Naive thymus-derived CD4-positive, alpha-beta T cell (primary cell): ENCODE results near the gene VEGFA. TPM values are rescaled to one million over a fixed set of nuclear protein-coding genes. Genes with fewer than 3 reads are reported as not detected.
A peak's percentile ranks its signal among the peaks of the same experiment; 100 is the strongest.

ENCODE experiments used
- ATAC-seq: fragments of 150-1000 bp; cut with Tn5 transposase; 2 replicates; pipeline ENCODE4 v1.10.0; 2021; ENCODE audit warnings: mild to moderate bottlenecking, moderate library complexity
- CTCF ChIA-PET: fragments of 350-600 bp; sonication (Branson Sonifier 250); formaldehyde crosslinking; loops from one replicate; lab custom pipeline; 2021; ENCODE audit warnings: antibody characterized with exemption; lab: Charles Lee
- POLR2A ChIA-PET: fragments of 350-600 bp; sonication (Branson Sonifier 250); formaldehyde crosslinking; loops from one replicate; lab custom pipeline; 2021; ENCODE audit warnings: antibody characterized with exemption, inconsistent platforms; lab: Charles Lee
- DNase-seq, 9 donors: peaks; one replicate each; pipeline versions ENCODE4 v3.0.0 to v3.0.0-alpha.2; 2020 to 2022; ENCODE audit warnings: mixed read lengths in 1 of 9
- H3K27ac ChIP-seq: one replicate; pipeline ENCODE4 v1.7.0; 2013; ENCODE audit warnings: mild to moderate bottlenecking, low read depth, low read length, moderate library complexity
- H3K27me3 ChIP-seq, 2 donors: one replicate each; pipeline ENCODE4 v1.7.0; 2013; ENCODE audit warnings: low read length in 2 of 2, mild to moderate bottlenecking in 2 of 2, moderate library complexity in 2 of 2; ENCODE audit not compliant: control insufficient read depth in 2 of 2, insufficient read depth in 2 of 2
- H3K36me3 ChIP-seq, 3 experiments: 1 replicate in 2 of 3; 2 replicates in 1 of 3; pipeline ENCODE4 v1.7.0; 2013; ENCODE audit warnings: low read length in 3 of 3, mild to moderate bottlenecking in 3 of 3, moderate library complexity in 1 of 3; ENCODE audit not compliant: insufficient read depth in 3 of 3, control insufficient read depth in 2 of 3
- H3K4me1 ChIP-seq, 2 donors: one replicate each; pipeline ENCODE4 v1.7.0; 2013; ENCODE audit warnings: low read length in 2 of 2, mild to moderate bottlenecking in 2 of 2, moderate library complexity in 1 of 2; ENCODE audit not compliant: control insufficient read depth in 2 of 2, insufficient read depth in 2 of 2
- H3K4me3 ChIP-seq: 2 replicates; pipeline ENCODE4 v1.7.0; 2013; ENCODE audit warnings: mild to moderate bottlenecking, low read length
- H3K9me3 ChIP-seq, 3 experiments: 1 replicate in 2 of 3; 2 replicates in 1 of 3; pipeline ENCODE4 v1.7.0; 2013; ENCODE audit warnings: low read length in 3 of 3; ENCODE audit not compliant: control insufficient read depth in 2 of 3
- H3K27ac Mint-ChIP-seq, 9 donors: one replicate each; pipeline ENCODE4 v1.8.0; 2020 to 2022; ENCODE audit warnings: mixed read lengths in 9 of 9, mild to moderate bottlenecking in 8 of 9, moderate library complexity in 5 of 9, inconsistent platforms in 2 of 9
- H3K27me3 Mint-ChIP-seq, 5 donors: one replicate each; pipeline ENCODE4 v1.8.0; 2021 to 2022; ENCODE audit warnings: mixed read lengths in 5 of 5, mild to moderate bottlenecking in 1 of 5
- H3K36me3 Mint-ChIP-seq, 5 donors: one replicate each; pipeline ENCODE4 v1.8.0; 2020 to 2022; ENCODE audit warnings: mixed read lengths in 5 of 5, mild to moderate bottlenecking in 3 of 5, inconsistent platforms in 1 of 5
- H3K4me1 Mint-ChIP-seq, 7 donors: one replicate each; pipeline ENCODE4 v1.8.0; 2020 to 2022; ENCODE audit warnings: mixed read lengths in 7 of 7, mild to moderate bottlenecking in 3 of 7, inconsistent platforms in 1 of 7
- H3K4me3 Mint-ChIP-seq, 10 donors: one replicate each; pipeline ENCODE4 v1.8.0; 2020 to 2022; ENCODE audit warnings: mild to moderate bottlenecking in 10 of 10, mixed read lengths in 10 of 10, moderate library complexity in 6 of 10, inconsistent platforms in 2 of 10
- H3K9me3 Mint-ChIP-seq, 11 donors: one replicate each; pipeline ENCODE4 v1.8.0; 2020 to 2022; ENCODE audit warnings: mixed read lengths in 11 of 11, mild to moderate bottlenecking in 4 of 11, inconsistent platforms in 1 of 11, moderate library complexity in 1 of 11
- intact Hi-C, 2 donors: fragments of 100-400 bp; cut with micrococcal nuclease; formaldehyde crosslinking; loops; one replicate each; pipeline ENCODE4 v1.15.1; 2023
- polyA plus RNA-seq, 2 donors: library from polyadenylated mRNA; unstranded; fragments of 300-500 nt; fragmentation: Illumina TruSeq; gene quantifications; one replicate each; pipeline ENCODE4 v1.2.3, GENCODE V29; 2021
- total RNA-seq, 6 experiments: library from RNA in 5 of 6; stranded (reverse) in 5 of 6; gene quantifications; 1 replicate in 5 of 6; 2 replicates in 1 of 6; pipeline ENCODE4 v1.2.3 and lab custom pipeline; 2021 to 2026

VEGFA gene
- total and polyA plus RNA-seq, 7 experiments from 2014 or later, result 0.26 to 72.1 (median 10.2) TPM; not detected in 1

DNA sequence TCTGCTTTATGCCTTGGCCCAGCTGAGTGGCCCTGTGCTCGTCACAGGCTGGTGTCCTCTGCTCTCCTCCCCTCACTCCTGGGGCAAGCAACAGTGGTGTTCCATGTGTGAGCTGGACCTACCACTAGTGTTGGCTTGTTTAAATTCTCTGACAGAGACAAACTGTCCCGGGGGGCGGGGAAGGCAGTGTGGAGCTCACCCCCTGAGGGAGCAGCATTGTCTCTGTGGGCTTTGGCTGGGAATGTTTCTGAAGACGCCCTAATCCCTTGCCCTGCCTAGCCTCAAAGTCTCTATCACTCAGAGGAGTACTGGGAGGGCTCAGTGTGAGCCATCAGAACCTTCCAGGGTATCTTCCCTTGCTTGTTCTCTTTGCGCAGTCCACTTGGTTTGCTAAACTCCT is 5.2 kb upstream of the VEGFA start:
- POLR2A ChIA-PET, result no interaction called here
- Mint-ChIP-seq H3K27me3 (peaks cover 0 to 15% (median 0%) of the 10 kb centered on the region in 5 donors), H3K36me3 (no peaks in the 10 kb centered on the region), H3K27ac (no peak overlapping the region), H3K9me3 (peaks cover 0 to 2% (median 0%) of the 10 kb centered on the region in 11 donors), H3K4me3 (no peak overlapping the region), H3K4me1 (peaks cover 0 to 13% (median 5%) of the 10 kb centered on the region in 7 donors)
- DNase-seq, result no peak
- CTCF ChIA-PET, result interaction anchor here (0.7 to 2.9 kb wide), 4 partner anchors 9 to 314 kb away, joined by 3 to 10 read pairs (median 5); no protein-coding TSS in a partner anchor
- no peaks in the 10 kb centered on the region for H3K27me3 ChIP-seq
- H3K4me3 ChIP-seq, result no peak overlapping the region
- intact Hi-C loops, result no loop called here
- no peak overlapping the region for H3K27ac ChIP-seq
- no peaks in the 10 kb centered on the region for H3K4me1 ChIP-seq
- no peaks in the 10 kb centered on the region for H3K9me3 ChIP-seq
- H3K36me3 ChIP-seq, result no peaks in the 10 kb centered on the region
- no peak for ATAC-seq

DNA sequence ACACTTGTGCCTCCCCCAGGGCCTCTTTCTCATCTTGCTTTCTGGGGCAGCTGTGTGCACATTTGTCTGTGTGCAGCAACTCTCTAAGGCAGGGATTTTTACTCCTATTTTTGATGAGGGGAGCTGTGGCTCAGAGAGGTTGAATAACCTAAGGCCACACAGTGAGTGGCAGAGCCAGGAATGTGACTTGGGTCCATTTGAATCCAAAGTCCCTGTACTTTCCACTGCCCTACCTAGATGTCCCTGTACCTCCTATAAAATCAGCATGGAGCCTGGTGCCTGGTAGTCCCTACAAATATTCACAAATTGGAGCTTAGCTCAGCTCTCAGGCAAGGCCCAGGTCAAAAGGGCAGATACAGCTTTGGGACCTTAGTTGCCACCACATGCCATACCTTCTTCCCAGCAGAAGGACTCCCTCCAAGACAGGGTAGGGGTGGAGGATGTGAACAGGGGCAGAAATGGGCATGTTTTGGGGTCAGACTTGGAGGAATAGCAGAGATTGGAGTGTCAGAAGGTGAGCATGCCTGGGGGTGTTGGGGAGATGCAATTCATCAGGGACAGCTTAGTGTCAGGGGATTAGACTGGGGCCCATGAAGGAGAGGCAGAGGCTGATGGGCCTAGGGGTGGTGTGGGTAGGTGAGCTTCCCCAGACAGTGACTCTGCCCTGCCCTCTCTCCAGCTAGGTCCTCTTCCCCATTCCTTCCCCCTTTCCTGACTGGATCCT is 4.1 kb upstream of the VEGFA start:
- H3K4me3 ChIP-seq, result no peak overlapping the region
- DNase-seq (no peak), ATAC-seq (no peak)
- Mint-ChIP-seq H3K36me3 (no peaks in the 10 kb centered on the region), H3K4me3 (no peak overlapping the region), H3K9me3 (peaks cover 0 to 2% (median 0%) of the 10 kb centered on the region in 11 donors), H3K27ac (peak overlapping the region in 1 of 9 donors; percentile 9), H3K4me1 (peaks cover 3 to 13% (median 9%) of the 10 kb centered on the region in 7 donors), H3K27me3 (peaks cover 0 to 11% (median 0%) of the 10 kb centered on the region in 5 donors)
- H3K9me3 ChIP-seq, result no peaks in the 10 kb centered on the region
- H3K36me3 ChIP-seq, result no peaks in the 10 kb centered on the region
- H3K27me3 ChIP-seq, result no peaks in the 10 kb centered on the region
- intact Hi-C loops, result no loop called here
- ChIA-PET POLR2A (no interaction called here), CTCF (interaction anchor here (1.7 to 2.9 kb wide), 2 partner anchors 308 to 313 kb away, joined by 5 to 10 read pairs; no protein-coding TSS in a partner anchor)
- H3K27ac ChIP-seq, result no peak overlapping the region
- H3K4me1 ChIP-seq, result peaks cover 0 to 3% of the 10 kb centered on the region in 2 donors

DNA sequence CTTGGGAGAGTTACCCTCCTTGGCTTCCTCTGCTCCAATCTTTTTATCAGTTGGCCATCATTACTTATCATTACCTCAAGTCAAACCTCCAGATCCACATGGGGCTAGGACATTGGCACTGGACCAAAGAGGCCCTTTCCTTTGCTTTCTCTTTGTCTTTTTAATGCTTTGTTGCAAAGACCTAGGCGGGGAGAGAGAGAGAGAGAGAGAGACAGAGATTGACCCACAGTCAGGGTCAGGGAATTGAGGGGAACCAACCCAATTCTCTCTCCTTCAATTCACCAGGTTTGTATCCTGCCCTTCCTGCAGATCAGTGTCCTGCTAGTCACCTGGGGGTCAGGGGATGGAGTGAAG is 3.5 kb upstream of the VEGFA start:
- CTCF ChIA-PET, result interaction anchor here (1.7 to 2.9 kb wide), 2 partner anchors 308 to 313 kb away, joined by 5 to 10 read pairs; no protein-coding TSS in a partner anchor
- intact Hi-C loops, result no loop called here

DNA sequence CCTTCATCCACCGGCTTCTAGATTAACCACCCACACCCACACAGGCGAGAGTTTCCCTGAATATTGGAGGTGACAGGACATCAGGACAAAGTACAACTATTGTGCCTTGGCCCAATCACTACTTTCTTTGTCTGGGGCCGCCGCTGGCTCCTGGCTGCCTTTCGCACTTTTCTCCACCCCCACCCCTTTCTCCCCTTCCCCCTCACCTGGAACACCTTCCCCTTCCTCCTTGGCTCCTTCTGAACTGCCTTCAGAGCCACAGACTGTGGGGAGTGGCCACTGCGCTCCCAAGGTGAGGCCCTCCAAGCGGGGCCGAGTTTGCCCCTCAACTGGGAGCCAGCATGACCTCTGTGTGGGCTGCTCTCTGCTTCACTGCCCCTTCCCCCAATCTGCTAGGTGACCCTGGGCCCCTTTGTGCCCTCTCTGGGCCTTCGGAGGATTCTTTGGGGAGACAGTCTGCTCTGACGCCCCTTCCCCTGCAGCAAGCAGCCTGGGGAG is 3.0 kb upstream of the VEGFA start:
- Histone ChIP-seq H3K4me3 (no peak overlapping the region), H3K9me3 (no peaks in the 10 kb centered on the region), H3K27ac (no peak overlapping the region), H3K4me1 (peaks cover 0 to 3% of the 10 kb centered on the region in 2 donors), H3K27me3 (no peaks in the 10 kb centered on the region), H3K36me3 (no peaks in the 10 kb centered on the region)
- H3K4me1 Mint-ChIP-seq, result peaks cover 4 to 13% (median 10%) of the 10 kb centered on the region in 7 donors
- peaks cover under 1 to 11% (median 2%) of the 10 kb centered on the region in 5 donors for H3K27me3 Mint-ChIP-seq
- no peak for DNase-seq
- H3K9me3 Mint-ChIP-seq, result peaks cover 0 to 2% (median 0%) of the 10 kb centered on the region in 11 donors
- peaks cover 0 to under 1% (median 0%) of the 10 kb centered on the region in 5 donors for H3K36me3 Mint-ChIP-seq
- no peak for ATAC-seq
- ChIA-PET POLR2A (no interaction called here), CTCF (interaction anchor here (2.3 to 3.6 kb wide), 2 partner anchors 308 to 313 kb away, joined by 12 to 43 read pairs; no protein-coding TSS in a partner anchor)
- no peak overlapping the region for H3K27ac Mint-ChIP-seq
- no peak overlapping the region for H3K4me3 Mint-ChIP-seq
- intact Hi-C loops, result no loop called here

More for the DNA sequence above, 3.5 kb upstream of the VEGFA start:
- peaks cover 0 to 2% (median 0%) of the 10 kb centered on the region in 11 donors for H3K9me3 Mint-ChIP-seq
- no peaks in the 10 kb centered on the region for H3K36me3 Mint-ChIP-seq
- H3K4me3 ChIP-seq, result no peak overlapping the region
- ATAC-seq (no peak), DNase-seq (no peak)
- H3K27me3 ChIP-seq, result no peaks in the 10 kb centered on the region
- H3K4me1 Mint-ChIP-seq, result peaks cover 3 to 13% (median 9%) of the 10 kb centered on the region in 7 donors
- peaks cover 0 to 3% of the 10 kb centered on the region in 2 donors for H3K4me1 ChIP-seq
- POLR2A ChIA-PET, result no interaction called here
- no peaks in the 10 kb centered on the region for H3K36me3 ChIP-seq
- H3K27me3 Mint-ChIP-seq, result peaks cover 0 to 11% (median 0%) of the 10 kb centered on the region in 5 donors
- H3K4me3 Mint-ChIP-seq, result no peak overlapping the region
- H3K27ac ChIP-seq, result no peak overlapping the region
- peak overlapping the region in 1 of 9 donors; percentile 9 for H3K27ac Mint-ChIP-seq
- no peaks in the 10 kb centered on the region for H3K9me3 ChIP-seq

DNA sequence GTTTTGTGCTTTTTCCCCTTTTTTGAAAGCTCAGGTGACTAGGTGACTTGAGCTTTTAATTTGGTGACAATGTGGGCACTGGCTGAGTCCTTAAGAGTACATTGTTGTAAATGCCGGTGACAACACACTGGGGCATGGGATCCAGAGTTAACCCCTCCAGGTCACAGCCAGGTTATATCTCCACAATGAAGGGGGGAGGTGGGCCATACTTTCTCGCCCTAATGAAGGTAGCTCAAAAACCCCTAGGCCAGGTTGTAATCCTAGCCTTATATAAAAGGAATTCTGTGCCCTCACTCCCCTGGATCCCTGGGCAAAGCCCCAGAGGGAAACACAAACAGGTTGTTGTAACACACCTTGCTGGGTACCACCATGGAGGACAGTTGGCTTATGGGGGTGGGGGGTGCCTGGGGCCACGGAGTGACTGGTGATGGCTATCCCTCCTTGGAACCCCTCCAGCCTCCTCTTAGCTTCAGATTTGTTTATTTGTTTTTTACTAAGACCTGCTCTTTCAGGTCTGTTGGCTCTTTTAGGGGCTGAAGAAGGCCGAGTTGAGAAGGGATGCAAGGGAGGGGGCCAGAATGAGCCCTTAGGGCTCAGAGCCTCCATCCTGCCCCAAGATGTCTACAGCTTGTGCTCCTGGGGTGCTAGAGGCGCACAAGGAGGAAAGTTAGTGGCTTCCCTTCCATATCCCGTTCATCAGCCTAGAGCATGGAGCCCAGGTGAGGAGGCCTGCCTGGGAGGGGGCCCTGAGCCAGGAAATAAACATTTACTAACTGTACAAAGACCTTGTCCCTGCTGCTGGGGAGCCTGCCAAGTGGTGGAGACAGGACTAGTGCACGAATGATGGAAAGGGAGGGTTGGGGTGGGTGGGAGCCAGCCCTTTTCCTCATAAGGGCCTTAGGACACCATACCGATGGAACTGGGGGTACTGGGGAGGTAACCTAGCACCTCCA is 2.2 kb upstream of the VEGFA start:
- Histone ChIP-seq H3K36me3 (no peaks in the 10 kb centered on the region), H3K27me3 (no peaks in the 10 kb centered on the region), H3K9me3 (no peaks in the 10 kb centered on the region), H3K4me1 (peaks cover 0 to 3% of the 10 kb centered on the region in 2 donors), H3K27ac (no peak overlapping the region), H3K4me3 (no peak overlapping the region)
- Mint-ChIP-seq H3K27ac (no peak overlapping the region), H3K36me3 (peaks cover 0 to 3% (median 0%) of the 10 kb centered on the region in 5 donors), H3K4me1 (peaks cover 8 to 20% (median 11%) of the 10 kb centered on the region in 7 donors), H3K27me3 (peaks cover 4 to 11% (median 4%) of the 10 kb centered on the region in 5 donors), H3K4me3 (no peak overlapping the region), H3K9me3 (peaks cover 0 to 2% (median 0%) of the 10 kb centered on the region in 11 donors)
- DNase-seq (no peak), ATAC-seq (no peak)
- intact Hi-C loops, result no loop called here
- ChIA-PET CTCF (interaction anchor here (1.0 to 3.6 kb wide), 8 partner anchors 9 to 312 kb away, joined by 3 to 43 read pairs (median 8); no protein-coding TSS in a partner anchor), POLR2A (no interaction called here)

DNA sequence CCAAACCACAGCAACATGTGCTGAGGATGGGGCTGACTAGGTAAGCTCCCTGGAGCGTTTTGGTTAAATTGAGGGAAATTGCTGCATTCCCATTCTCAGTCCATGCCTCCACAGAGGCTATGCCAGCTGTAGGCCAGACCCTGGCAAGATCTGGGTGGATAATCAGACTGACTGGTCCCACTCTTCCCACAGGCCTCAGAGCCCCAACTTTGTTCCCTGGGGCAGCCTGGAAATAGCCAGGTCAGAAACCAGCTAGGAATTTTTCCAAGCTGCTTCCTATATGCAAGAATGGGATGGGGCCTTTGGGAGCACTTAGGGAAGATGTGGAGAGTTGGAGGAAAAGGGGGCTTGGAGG is 1.5 kb upstream of the VEGFA start:
- peaks cover 0 to 2% (median 0%) of the 10 kb centered on the region in 11 donors for H3K9me3 Mint-ChIP-seq
- peaks cover 9 to 15% (median 10%) of the 10 kb centered on the region in 5 donors for H3K27me3 Mint-ChIP-seq
- ChIA-PET POLR2A (interaction anchor here (1.0 kb wide), 1 partner anchor 133 kb away, joined by 3 read pairs; the partner anchor contains the start of gene MAD2L1BP), CTCF (interaction anchor here (0.8 to 3.6 kb wide), 11 partner anchors 9 to 311 kb away, joined by 3 to 43 read pairs (median 5); no protein-coding TSS in a partner anchor)
- Histone ChIP-seq H3K27ac (no peak overlapping the region), H3K9me3 (no peaks in the 10 kb centered on the region), H3K27me3 (no peaks in the 10 kb centered on the region), H3K4me1 (peaks cover 0 to 3% of the 10 kb centered on the region in 2 donors), H3K4me3 (no peak overlapping the region), H3K36me3 (no peaks in the 10 kb centered on the region)
- ATAC-seq, result no peak
- intact Hi-C loops, result no loop called here
- no peak overlapping the region for H3K27ac Mint-ChIP-seq
- peaks cover 0 to 6% (median 0%) of the 10 kb centered on the region in 5 donors for H3K36me3 Mint-ChIP-seq
- no peak for DNase-seq
- peaks cover 8 to 25% (median 12%) of the 10 kb centered on the region in 7 donors for H3K4me1 Mint-ChIP-seq
- no peak overlapping the region for H3K4me3 Mint-ChIP-seq
